Stimulated activated naive CD4-positive, alpha-beta T cell treated with Interleukin-2 at 50 U/mL for 16 hours (primary cell): ENCODE results near the gene FBXO4.
"Not testable (repeated sequence)": the region's sequence is repeated elsewhere in the genome, so short reads cannot be mapped to it uniquely, and the experiment has no call there.

Experiments used
- DNase-seq: peaks from one replicate; lab custom pipeline; 2025; lab: John Stamatoyannopoulos, UW

Gene FBXO4

GRCh38 chr5:41980870-41981269 is 55.8 kb downstream of the FBXO4 start:
- no peak for DNase-seq

DNA sequence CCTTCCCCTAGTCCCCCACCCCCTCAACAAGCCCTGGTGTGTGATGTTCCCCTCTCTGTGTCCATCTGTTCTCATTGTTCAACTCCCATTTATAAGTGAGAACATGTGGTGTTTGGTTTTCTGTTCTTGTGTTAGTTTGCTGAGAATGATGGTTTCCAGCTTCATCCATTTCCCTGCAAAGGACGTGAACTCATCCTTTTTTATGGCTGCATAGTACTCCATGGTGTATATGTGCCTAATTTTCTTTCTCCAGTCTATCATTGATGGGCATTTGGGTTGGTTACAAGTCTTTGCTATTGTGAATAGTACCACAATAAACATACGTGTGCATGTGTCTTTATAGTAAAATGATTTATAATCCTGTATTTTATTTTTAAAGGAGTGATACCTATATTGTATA is 57.8 kb downstream of the FBXO4 start:
- DNase-seq: not testable (repeated sequence)

DNA sequence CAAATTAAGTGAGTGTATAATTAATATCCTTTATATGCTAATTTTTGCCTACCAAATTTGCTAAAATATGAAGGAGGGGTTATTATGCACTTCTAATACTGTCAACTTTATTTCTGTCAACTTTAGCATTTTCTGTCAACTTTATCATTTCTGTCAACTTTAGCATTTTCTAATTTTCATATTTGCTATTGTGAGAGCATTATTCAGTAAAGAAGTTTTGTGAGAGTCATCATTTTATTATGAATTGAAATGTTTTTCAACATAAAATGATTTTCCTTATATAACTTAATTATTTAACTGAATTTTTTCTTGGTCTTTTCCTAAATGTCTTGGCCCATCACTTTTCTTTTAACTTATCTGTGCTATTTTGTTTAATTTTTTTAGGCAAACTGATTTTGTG is 58.2 kb downstream of the FBXO4 start:
- DNase-seq: no peak

GRCh38 chr5:41985945-41986695 is 61.0 kb downstream of the FBXO4 start:
- no peak for DNase-seq
